SK-N-MC (cell line): Measurements from ENCODE around the gene BCL7B.

Experiments
- EZH2 ChIP-seq: fragments of 200-600 bp; sonication (generic); IDR thresholded peaks from one replicate; pipeline ENCODE4 v1.6.1; 2017; ENCODE audit warnings: antibody characterized with exemption
- FOXP2 ChIP-seq: optimal IDR thresholded peaks from 2 replicates; pipeline ENCODE3; 2011; ENCODE audit warnings: mild to moderate bottlenecking, moderate library complexity; ENCODE audit not compliant: insufficient read depth; ENCODE audit errors: extremely low read length, control extremely low read depth
- POLR2AphosphoS5 ChIP-seq: IDR thresholded peaks from 2 replicates; pipeline ENCODE4 v1.6.1; 2012; ENCODE audit warnings: mild to moderate bottlenecking, low read depth, low read length, borderline replicate concordance

- TF ChIP-seq POLR2AphosphoS5, result no peak
- TF ChIP-seq EZH2, result no peak
- TF ChIP-seq FOXP2, result no peak
Measured at GRCh38 chr7:73547841-73548240, 9.6 kb downstream of the BCL7B start.
